GM19324 (cell line): ENCODE results near the gene TBL3.

Experiments used
- ATAC-seq: cut with Tn5 transposase; IDR thresholded peaks from one replicate; pipeline ENCODE4 v1.9.1; 2021; ENCODE audit warnings: mild to moderate bottlenecking, moderate library complexity; ENCODE audit not compliant: unreplicated experiment, low FRiP score

TBL3 gene

GRCh38 chr16:2031081-2031577, 59.3 kb downstream of the TBL3 start:
- no peak for ATAC-seq
